GM19239 (cell line): ENCODE data around the gene FKBP15.
"Not testable (repeated sequence)": the region's sequence is repeated elsewhere in the genome, so short reads cannot be mapped to it uniquely, and the experiment has no call there.

ENCODE experiments used
- DNase-seq: peaks from one replicate; pipeline ENCODE4 v3.0.0; 2011; ENCODE audit warnings: low spot score; ENCODE audit not compliant: insufficient read length
- FAIRE-seq: peaks from 2 replicates; lab custom pipeline; 2011; peaks lifted over from hg19 to GRCh38; lab: Jason Lieb, UNC

FKBP15 gene

GRCh38 chr9:113238202-113238858 is 17.3 kb upstream of the FKBP15 start:
- FAIRE-seq, result no peak
- no peak for DNase-seq

- FAIRE-seq, result no peak
- no peak for DNase-seq
Observed at GRCh38 chr9:113237026-113237425, 15.9 kb upstream of the FKBP15 start.

- DNase-seq, FAIRE-seq: not testable (repeated sequence)
Observed at GRCh38 chr9:113235701-113236255, 14.7 kb upstream of the FKBP15 start.

GRCh38 chr9:113231701-113232100 is 10.6 kb upstream of the FKBP15 start:
- FAIRE-seq (no peak), DNase-seq (no peak)

GRCh38 chr9:113228130-113228665 is 7.1 kb upstream of the FKBP15 start:
- no peak for FAIRE-seq

GRCh38 chr9:113227436-113227835 is 6.4 kb upstream of the FKBP15 start:
- DNase-seq (no peak), FAIRE-seq (no peak)

More at GRCh38 chr9:113228130-113228665, 7.1 kb upstream of the FKBP15 start:
- DNase-seq, result no peak

GRCh38 chr9:113223963-113224362 is 2.9 kb upstream of the FKBP15 start:
- no peak for DNase-seq
- no peak for FAIRE-seq

- FAIRE-seq, result no peak
- no peak for DNase-seq
Observed at GRCh38 chr9:113222482-113222841, 1.4 kb upstream of the FKBP15 start.

- FAIRE-seq, result peak; percentile 14
- no peak for DNase-seq
Observed at GRCh38 chr9:113221800-113222481, 864 bp upstream of the FKBP15 start.

GRCh38 chr9:113220467-113221002 is 542 bp downstream of the FKBP15 start:
- FAIRE-seq (no peak), DNase-seq (no peak)

GRCh38 chr9:113219969-113220368 is 1.1 kb downstream of the FKBP15 start:
- DNase-seq, result peak; percentile 18
- FAIRE-seq, result peak; percentile 79

GRCh38 chr9:113219186-113219936 is 1.7 kb downstream of the FKBP15 start:
- peak; percentile 23 for FAIRE-seq

GRCh38 chr9:113216406-113216805 is 4.7 kb downstream of the FKBP15 start:
- no peak for FAIRE-seq
- no peak for DNase-seq

More at GRCh38 chr9:113219186-113219936, 1.7 kb downstream of the FKBP15 start:
- no peak for DNase-seq

- FAIRE-seq, result no peak
- DNase-seq, result no peak
Observed at GRCh38 chr9:113215132-113215531, 5.9 kb downstream of the FKBP15 start.

GRCh38 chr9:113210815-113211214 is 10.3 kb downstream of the FKBP15 start:
- DNase-seq (no peak), FAIRE-seq (no peak)

- DNase-seq (no peak), FAIRE-seq (no peak)
Observed at GRCh38 chr9:113205861-113206260, 15.2 kb downstream of the FKBP15 start.

- FAIRE-seq (peak; percentile 82), DNase-seq (no peak)
Observed at GRCh38 chr9:113205432-113205831, 15.6 kb downstream of the FKBP15 start.

- FAIRE-seq, result no peak
Observed at GRCh38 chr9:113199683-113200329, 21.3 kb downstream of the FKBP15 start.

GRCh38 chr9:113192455-113192854 is 28.6 kb downstream of the FKBP15 start:
- FAIRE-seq (no peak), DNase-seq (no peak)

More at GRCh38 chr9:113199683-113200329, 21.3 kb downstream of the FKBP15 start:
- no peak for DNase-seq
